HCT116 (cell line): ENCODE data around the gene KCNC1. TPM values are rescaled to one million over a fixed set of nuclear protein-coding genes. Genes with fewer than 3 reads are reported as not detected.

ENCODE experiments used
- ATAC-seq: fragments of 200-7000 bp; cut with Tn5 transposase; 2 replicates; pipeline ENCODE4 v1.9.1; 2020; ENCODE audit warnings: mild to moderate bottlenecking, moderate library complexity
- BruUV-seq: library from RNA; stranded (reverse); fragments of 400-500 nt; replicated peaks from 2 replicates; lab custom pipeline; 2021; lab: Mats Ljungman, UMichigan
- CTCF ChIA-PET: fragments of 300-600 bp; sonication (Branson Sonifier 250); formaldehyde crosslinking; loops from one replicate; lab custom pipeline; 2021; ENCODE audit warnings: antibody characterized with exemption; lab: Charles Lee
- POLR2A ChIA-PET: fragments of 300-600, 350-600 bp; sonication (Branson Sonifier 250); formaldehyde crosslinking; loops from one replicate; lab custom pipeline; 2021; ENCODE audit warnings: antibody characterized with exemption; lab: Charles Lee
- RAD21 ChIA-PET, 2 experiments: fragments of 300-600 bp; sonication (Branson Sonifier 250); formaldehyde crosslinking; loops; one replicate each; lab custom pipeline; 2023; ENCODE audit warnings: low total read pairs in 2 of 2; ENCODE audit not compliant: uncharacterized antibody in 2 of 2, unreplicated experiment in 2 of 2, low non-redundant PET in 1 of 2; lab: Charles Lee
- DNase-seq: peaks from one replicate; pipeline ENCODE4 v3.0.0-alpha.2; 2010; ENCODE audit warnings: low read depth, low spot score
- H2AFZ ChIP-seq: fragments of 200-600 bp; shearing (Covaris generic), sonication (generic); 2 replicates; pipeline ENCODE4 v1.6.1; 2017; ENCODE audit warnings: low read depth, mixed run types, mixed read lengths, antibody characterized with exemption, low read length; ENCODE audit not compliant: poor library complexity, severe bottlenecking
- H3K27ac ChIP-seq: 2 replicates; pipeline ENCODE4 v1.5.1; 2012; ENCODE audit warnings: low read depth, low read length
- H3K27me3 ChIP-seq: fragments of 200-600 bp; sonication (generic); 2 replicates; pipeline ENCODE4 v1.6.1; 2016; ENCODE audit warnings: mixed run types, low read length, mixed read lengths; ENCODE audit not compliant: insufficient read depth
- H3K36me3 ChIP-seq, 2 experiments: fragments of 200-500 bp in 1 of 2; fragments of 200-600 bp in 1 of 2; sonication (Bioruptor generic) in 1 of 2; sonication (generic) in 1 of 2; 2 replicates each; pipeline versions ENCODE4 v1.5.1 to v1.6.1; 2014 to 2016; ENCODE audit warnings: low read length in 2 of 2, inconsistent platforms in 1 of 2, mixed read lengths in 1 of 2, mixed run types in 1 of 2; ENCODE audit not compliant: insufficient read depth in 2 of 2, control insufficient read depth in 1 of 2
- H3K4me1 ChIP-seq, 2 experiments: fragments of 200-600 bp in 1 of 2; sonication (generic) in 1 of 2; 2 replicates each; pipeline versions ENCODE4 v1.5.1 to v1.6.1; 2012 to 2017; ENCODE audit warnings: low read length in 2 of 2, inconsistent platforms in 1 of 2, mild to moderate bottlenecking in 1 of 2, mixed read lengths in 1 of 2, mixed run types in 1 of 2, moderate library complexity in 1 of 2; ENCODE audit not compliant: insufficient read depth in 2 of 2, control insufficient read depth in 1 of 2
- H3K4me2 ChIP-seq: fragments of 200-600 bp; sonication (generic); 2 replicates; pipeline ENCODE4 v1.6.1; 2017; ENCODE audit warnings: mixed run types, low read length, mixed read lengths
- H3K4me3 ChIP-seq, 2 experiments: fragments of 200-600 bp in 1 of 2; sonication (generic) in 1 of 2; replicated peaks in 1 of 2; 2 replicates each; pipeline ENCODE4 v1.5.1; 2011 to 2016; ENCODE audit warnings: low read length in 2 of 2, control low read depth in 1 of 2, low read depth in 1 of 2, mild to moderate bottlenecking in 1 of 2, mixed read lengths in 1 of 2, mixed run types in 1 of 2
- H3K79me2 ChIP-seq: fragments of 200-600 bp; sonication (generic); 2 replicates; pipeline ENCODE4 v1.6.1; 2017; ENCODE audit warnings: mild to moderate bottlenecking, mixed run types, low read length, moderate library complexity, mixed read lengths; ENCODE audit not compliant: insufficient read depth
- H3K9ac ChIP-seq: fragments of 200-600 bp; sonication (generic); 2 replicates; pipeline ENCODE4 v1.6.1; 2016; ENCODE audit warnings: low read length, mixed read lengths
- H3K9me2 ChIP-seq: fragments of 200-600 bp; sonication (generic), shearing (Covaris generic); 2 replicates; pipeline ENCODE4 v1.6.1; 2017; ENCODE audit warnings: mixed run types, mild to moderate bottlenecking, moderate library complexity; ENCODE audit not compliant: insufficient read depth
- H3K9me3 ChIP-seq, 2 experiments: fragments of 200-500 bp in 1 of 2; fragments of 200-600 bp in 1 of 2; sonication (Bioruptor generic) in 1 of 2; sonication (generic) in 1 of 2; 2 replicates each; pipeline ENCODE4 v1.6.1; 2014 to 2017; ENCODE audit warnings: low read length in 2 of 2, mixed read lengths in 2 of 2, inconsistent platforms in 1 of 2, low read depth in 1 of 2, mild to moderate bottlenecking in 1 of 2, mixed run types in 1 of 2, moderate library complexity in 1 of 2; ENCODE audit not compliant: control insufficient read depth in 1 of 2, insufficient read depth in 1 of 2
- H4K20me1 ChIP-seq: fragments of 200-600 bp; sonication (generic), shearing (Covaris generic); 2 replicates; pipeline ENCODE4 v1.6.1; 2017; ENCODE audit warnings: mixed run types, mild to moderate bottlenecking, moderate library complexity; ENCODE audit not compliant: insufficient read depth
- ATF3 ChIP-seq: IDR thresholded peaks from 2 replicates; pipeline ENCODE4 v1.6.1; 2012
- CEBPB ChIP-seq: IDR thresholded peaks from 2 replicates; pipeline ENCODE4 v1.6.1; 2012; ENCODE audit warnings: low read depth
- EGR1 ChIP-seq: IDR thresholded peaks from 2 replicates; pipeline ENCODE4 v1.6.1; 2012; ENCODE audit warnings: low read depth
- ELF1 ChIP-seq: IDR thresholded peaks from 2 replicates; pipeline ENCODE4 v1.6.1; 2012; ENCODE audit warnings: low read depth, borderline replicate concordance
- EZH2phosphoT487 ChIP-seq: fragments of 200-600 bp; IDR thresholded peaks from 2 replicates; pipeline ENCODE4 v1.6.1; 2018; ENCODE audit warnings: antibody characterized with exemption, borderline replicate concordance
- FOSL1 ChIP-seq: IDR thresholded peaks from 2 replicates; pipeline ENCODE4 v1.6.1; 2012; ENCODE audit warnings: low read depth
- JUND ChIP-seq: IDR thresholded peaks from 2 replicates; pipeline ENCODE4 v1.6.1; 2012
- MAX ChIP-seq: IDR thresholded peaks from 2 replicates; pipeline ENCODE4 v1.6.1; 2012
- POLR2A ChIP-seq: IDR thresholded peaks from 2 replicates; pipeline ENCODE4 v1.7.0; 2011; ENCODE audit warnings: borderline replicate concordance; ENCODE audit not compliant: insufficient read depth, insufficient read length; ENCODE audit errors: extremely low read depth
- SP1 ChIP-seq: IDR thresholded peaks from 2 replicates; pipeline ENCODE4 v1.6.1; 2012; ENCODE audit warnings: low read depth
- SRF ChIP-seq: IDR thresholded peaks from 2 replicates; pipeline ENCODE4 v1.6.1; 2012; ENCODE audit warnings: low read depth
- TCF7L2 ChIP-seq: IDR thresholded peaks from 2 replicates; pipeline ENCODE4 v1.7.0; 2011; ENCODE audit warnings: borderline replicate concordance, inconsistent platforms; ENCODE audit not compliant: insufficient read depth, insufficient read length; ENCODE audit errors: extremely low read depth
- YY1 ChIP-seq: IDR thresholded peaks from 2 replicates; pipeline ENCODE4 v1.6.1; 2011; ENCODE audit warnings: low read length, low read depth, moderate library complexity, mild to moderate bottlenecking; ENCODE audit not compliant: insufficient replicate concordance; ENCODE audit errors: extremely low read depth
- ZBTB33 ChIP-seq: IDR thresholded peaks from 2 replicates; pipeline ENCODE4 v1.6.1; 2011; ENCODE audit warnings: mild to moderate bottlenecking, low read length, moderate library complexity; ENCODE audit not compliant: insufficient replicate concordance; ENCODE audit errors: extremely low read depth
- ZFX ChIP-seq: fragments of 450-650 bp; IDR thresholded peaks from 2 replicates; pipeline ENCODE4 v1.6.1; 2017
- intact Hi-C: fragments of 100-400 bp; cut with micrococcal nuclease; formaldehyde crosslinking; loops from 2 replicates; pipeline ENCODE4 v1.10.0; 2022
- total RNA-seq: library from RNA; stranded (reverse); gene quantifications from one replicate; pipeline ENCODE4 v1.2.1, GENCODE V29; 2021; ENCODE audit not compliant: unreplicated experiment

KCNC1 gene
- total RNA-seq, 1 experiment from 2014 or later = 0.12 TPM

GRCh38 chr11:17696741-17697140 is 37.8 kb upstream of the KCNC1 start:
- CTCF ChIA-PET = no interaction called here

GRCh38 chr11:17697175-17697949 is 37.2 kb upstream of the KCNC1 start:
- CTCF ChIA-PET = no interaction called here
- DNase-seq (no peak), ATAC-seq (no peak)
- Histone ChIP-seq H3K79me2 (no peaks in the 10 kb centered on the region), H4K20me1 (no peaks in the 10 kb centered on the region), H3K36me3 (no peaks in the 10 kb centered on the region), H3K9me2 (no peaks in the 10 kb centered on the region), H3K4me2 (no peak overlapping the region), H3K4me1 (peaks cover 0 to 6% of the 10 kb centered on the region in 2 experiments; a peak in 1 of 4 replicates), H3K9ac (no peak overlapping the region), H3K4me3 (no peak overlapping the region), H3K9me3 (no peaks in the 10 kb centered on the region), H3K27me3 (no peaks in the 10 kb centered on the region), H3K27ac (no peak overlapping the region), H2AFZ (no peak overlapping the region)
- BruUV-seq = no TSS peak
- RAD21 ChIA-PET = no interaction called here
- intact Hi-C loops = no loop called here
- POLR2A ChIA-PET = no interaction called here
- TF ChIP-seq TCF7L2 = no peak
- TF ChIP-seq SRF = no peak
- no peak for TF ChIP-seq SP1
- no peak for TF ChIP-seq CEBPB
- TF ChIP-seq MAX = no peak
- no peak for TF ChIP-seq YY1
- TF ChIP-seq ATF3 = no peak
- TF ChIP-seq FOSL1 = no peak
- TF ChIP-seq JUND = no peak
- no peak for TF ChIP-seq ZFX
- no peak for TF ChIP-seq EZH2phosphoT487
- TF ChIP-seq EGR1 = no peak
- TF ChIP-seq POLR2A = no peak
- TF ChIP-seq ZBTB33 = no peak

More at GRCh38 chr11:17696741-17697140, 37.8 kb upstream of the KCNC1 start:
- H3K27me3 ChIP-seq = no peaks in the 10 kb centered on the region
- no peak overlapping the region for H3K4me3 ChIP-seq
- H3K9me3 ChIP-seq = no peaks in the 10 kb centered on the region
- DNase-seq (no peak), ATAC-seq (no peak)
- intact Hi-C loops = no loop called here
- no peak overlapping the region for H3K27ac ChIP-seq
- ChIA-PET POLR2A (no interaction called here), RAD21 (no interaction called here)
- no peak overlapping the region for H2AFZ ChIP-seq
- no peaks in the 10 kb centered on the region for H3K9me2 ChIP-seq
- no peaks in the 10 kb centered on the region for H4K20me1 ChIP-seq
- H3K79me2 ChIP-seq = no peaks in the 10 kb centered on the region
- TF ChIP-seq ELF1 = no peak
- TF ChIP-seq ZFX = no peak
- no peak for TF ChIP-seq YY1
- no peak overlapping the region for H3K9ac ChIP-seq
- no peaks in the 10 kb centered on the region for H3K36me3 ChIP-seq
- no peak overlapping the region for H3K4me2 ChIP-seq
- H3K4me1 ChIP-seq = peaks cover 0 to 6% of the 10 kb centered on the region in 2 experiments; a peak in 1 of 4 replicates
- no TSS peak for BruUV-seq
